ENCODE data around the gene CFHR1. TPM values are rescaled to one million over a fixed set of nuclear protein-coding genes. Genes with fewer than 3 reads are reported as not detected.

The CFHR1 gene
- total RNA-seq, 1 experiment from 2014 or later, result 0.81 TPM

- Histone ChIP-seq H3K4me2 (no peak overlapping the region), H3K79me2 (ENCODE audit: low read depth) (no peaks in the 10 kb centered on the region), H3K27me3 (ENCODE audit: insufficient read depth, low read depth) (no peaks in the 10 kb centered on the region), H3K9me3 (ENCODE audit: insufficient read depth, low read depth) (no peaks in the 10 kb centered on the region), H3K36me3 (ENCODE audit: low read depth) (no peaks in the 10 kb centered on the region), H3K9me2 (ENCODE audit: insufficient read depth) (no peaks in the 10 kb centered on the region), H3K4me1 (replicated peaks; ENCODE audit: insufficient read depth) (no peaks in the 10 kb centered on the region), H3K27ac (no peak overlapping the region), H2AFZ (no peak overlapping the region), H3K4me3 (no peak overlapping the region), H4K20me1 (ENCODE audit: insufficient read depth) (no peaks in the 10 kb centered on the region), H3F3A (ENCODE audit: insufficient read depth, low read depth) (no peaks in the 10 kb centered on the region)
- intact Hi-C loops (cut with micrococcal nuclease; ENCODE audit: unreplicated experiment), result no loop called here
- no TSS peak for BruUV-seq (replicated peaks)
- CTCF ChIA-PET, result interaction anchor here (0.7 kb wide), 1 partner anchor 129 kb away, joined by 5 read pairs; no protein-coding TSS in a partner anchor
- POLR2A ChIA-PET (ENCODE audit: unreplicated experiment), result no interaction called here
- no peak for DNase-seq
- TF ChIP-seq EZH2 (IDR thresholded peaks at IDR 0.05; ENCODE audit: low read depth) (no peak), CTCF (conservative IDR thresholded peaks at IDR 0.05) (no peak)
These were observed 37.7 kb downstream of the CFHR1 start for GRCh38 chr1:196857188-196857587.

- no peaks in the 10 kb centered on the region for H3K79me2 ChIP-seq (ENCODE audit: low read depth)
- H3K9me2 ChIP-seq (ENCODE audit: insufficient read depth), result no peaks in the 10 kb centered on the region
- H2AFZ ChIP-seq, result no peak overlapping the region
- H3K9me3 ChIP-seq (ENCODE audit: insufficient read depth, low read depth), result no peaks in the 10 kb centered on the region
- no peak overlapping the region for H3K27ac ChIP-seq
- H4K20me1 ChIP-seq (ENCODE audit: insufficient read depth), result no peaks in the 10 kb centered on the region
- no peak overlapping the region for H3K4me2 ChIP-seq
- H3K4me1 ChIP-seq (replicated peaks; ENCODE audit: insufficient read depth), result no peaks in the 10 kb centered on the region
- no peak for DNase-seq
- H3K27me3 ChIP-seq (ENCODE audit: insufficient read depth, low read depth), result no peaks in the 10 kb centered on the region
- ChIA-PET POLR2A (ENCODE audit: unreplicated experiment) (no interaction called here), CTCF (no interaction called here)
- intact Hi-C loops (cut with micrococcal nuclease; ENCODE audit: unreplicated experiment), result no loop called here
- H3K36me3 ChIP-seq (ENCODE audit: low read depth), result no peaks in the 10 kb centered on the region
- H3K4me3 ChIP-seq, result no peak overlapping the region
- no peaks in the 10 kb centered on the region for H3F3A ChIP-seq (ENCODE audit: insufficient read depth, low read depth)
- no peak for TF ChIP-seq CTCF (conservative IDR thresholded peaks at IDR 0.05)
- no TSS peak for BruUV-seq (replicated peaks)
These were observed 39.3 kb downstream of the CFHR1 start for GRCh38 chr1:196858811-196859210.

GRCh38 chr1:196860323-196860884 lies 40.9 kb downstream of the CFHR1 start:
- no peak for TF ChIP-seq CTCF (conservative IDR thresholded peaks at IDR 0.05)
- TF ChIP-seq EZH2 (IDR thresholded peaks at IDR 0.05; ENCODE audit: low read depth), result no peak
- Histone ChIP-seq H2AFZ (no peak overlapping the region), H3K27ac (no peak overlapping the region), H3K36me3 (ENCODE audit: low read depth) (no peaks in the 10 kb centered on the region), H3K9me3 (ENCODE audit: insufficient read depth, low read depth) (no peaks in the 10 kb centered on the region), H3K27me3 (ENCODE audit: insufficient read depth, low read depth) (no peaks in the 10 kb centered on the region), H3F3A (ENCODE audit: insufficient read depth, low read depth) (no peaks in the 10 kb centered on the region), H3K79me2 (ENCODE audit: low read depth) (no peaks in the 10 kb centered on the region), H4K20me1 (ENCODE audit: insufficient read depth) (no peaks in the 10 kb centered on the region), H3K4me2 (no peak overlapping the region), H3K4me3 (no peak overlapping the region), H3K4me1 (replicated peaks; ENCODE audit: insufficient read depth) (no peaks in the 10 kb centered on the region), H3K9me2 (ENCODE audit: insufficient read depth) (no peaks in the 10 kb centered on the region)
- POLR2A ChIA-PET (ENCODE audit: unreplicated experiment), result no interaction called here
- no TSS peak for BruUV-seq (replicated peaks)
- no peak for DNase-seq
- intact Hi-C loops (cut with micrococcal nuclease; ENCODE audit: unreplicated experiment), result loop anchor here (10.0 kb wide), 1 partner anchor 64 kb away; no protein-coding TSS in a partner anchor
- CTCF ChIA-PET, result no interaction called here
